DOHH2 (cell line): ENCODE results near the gene RPUSD1.

Experiments
- EZH2phosphoT487 ChIP-seq: fragments of 200-600 bp; sonication (generic); IDR thresholded peaks from 2 replicates; pipeline ENCODE4 v1.6.1; 2017; ENCODE audit warnings: borderline replicate concordance, mild to moderate bottlenecking, antibody characterized with exemption, low read length, moderate library complexity, mixed read lengths
- TF ChIP-seq, protein P1 (sequence below): fragments of 200-600 bp; sonication (generic); IDR thresholded peaks from one replicate; pipeline ENCODE4 v1.5.1; 2014; ENCODE audit warnings: antibody characterized with exemption, mild to moderate bottlenecking, low read depth, low read length; ENCODE audit not compliant: poor library complexity, severe bottlenecking

DNA sequence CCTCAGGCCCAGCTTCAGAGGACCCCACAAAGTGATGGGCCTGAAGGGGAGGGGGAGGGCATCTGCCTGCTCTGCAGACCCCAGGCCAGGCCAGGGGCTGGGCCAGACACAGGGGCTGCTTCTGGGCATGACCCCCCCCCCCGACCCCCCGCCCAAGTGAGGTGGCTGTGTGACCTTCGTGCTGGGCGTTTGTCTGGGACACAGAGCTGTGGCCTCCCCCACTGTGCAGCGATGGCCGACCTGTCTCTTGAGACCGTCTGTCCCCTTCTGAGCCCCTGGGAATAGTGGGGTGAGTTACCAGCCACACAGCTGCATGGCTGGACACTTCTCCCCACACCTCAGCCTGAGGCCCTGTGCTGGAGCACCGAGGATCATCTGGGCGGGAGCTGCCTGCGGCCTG, 47.2 kb upstream of the RPUSD1 start:
- TF ChIP-seq, protein P1, sequence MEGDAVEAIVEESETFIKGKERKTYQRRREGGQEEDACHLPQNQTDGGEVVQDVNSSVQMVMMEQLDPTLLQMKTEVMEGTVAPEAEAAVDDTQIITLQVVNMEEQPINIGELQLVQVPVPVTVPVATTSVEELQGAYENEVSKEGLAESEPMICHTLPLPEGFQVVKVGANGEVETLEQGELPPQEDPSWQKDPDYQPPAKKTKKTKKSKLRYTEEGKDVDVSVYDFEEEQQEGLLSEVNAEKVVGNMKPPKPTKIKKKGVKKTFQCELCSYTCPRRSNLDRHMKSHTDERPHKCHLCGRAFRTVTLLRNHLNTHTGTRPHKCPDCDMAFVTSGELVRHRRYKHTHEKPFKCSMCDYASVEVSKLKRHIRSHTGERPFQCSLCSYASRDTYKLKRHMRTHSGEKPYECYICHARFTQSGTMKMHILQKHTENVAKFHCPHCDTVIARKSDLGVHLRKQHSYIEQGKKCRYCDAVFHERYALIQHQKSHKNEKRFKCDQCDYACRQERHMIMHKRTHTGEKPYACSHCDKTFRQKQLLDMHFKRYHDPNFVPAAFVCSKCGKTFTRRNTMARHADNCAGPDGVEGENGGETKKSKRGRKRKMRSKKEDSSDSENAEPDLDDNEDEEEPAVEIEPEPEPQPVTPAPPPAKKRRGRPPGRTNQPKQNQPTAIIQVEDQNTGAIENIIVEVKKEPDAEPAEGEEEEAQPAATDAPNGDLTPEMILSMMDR: no peak
- TF ChIP-seq EZH2phosphoT487: no peak
